HG03460 (cell line): ENCODE data around the gene MYO7A.

Experiments used
- ATAC-seq: cut with Tn5 transposase; IDR thresholded peaks from one replicate; pipeline ENCODE4 v1.9.1; 2021; ENCODE audit not compliant: unreplicated experiment

Gene MYO7A

GRCh38 chr11:77144857-77145428 is 16.9 kb downstream of the MYO7A start:
- no peak for ATAC-seq

DNA sequence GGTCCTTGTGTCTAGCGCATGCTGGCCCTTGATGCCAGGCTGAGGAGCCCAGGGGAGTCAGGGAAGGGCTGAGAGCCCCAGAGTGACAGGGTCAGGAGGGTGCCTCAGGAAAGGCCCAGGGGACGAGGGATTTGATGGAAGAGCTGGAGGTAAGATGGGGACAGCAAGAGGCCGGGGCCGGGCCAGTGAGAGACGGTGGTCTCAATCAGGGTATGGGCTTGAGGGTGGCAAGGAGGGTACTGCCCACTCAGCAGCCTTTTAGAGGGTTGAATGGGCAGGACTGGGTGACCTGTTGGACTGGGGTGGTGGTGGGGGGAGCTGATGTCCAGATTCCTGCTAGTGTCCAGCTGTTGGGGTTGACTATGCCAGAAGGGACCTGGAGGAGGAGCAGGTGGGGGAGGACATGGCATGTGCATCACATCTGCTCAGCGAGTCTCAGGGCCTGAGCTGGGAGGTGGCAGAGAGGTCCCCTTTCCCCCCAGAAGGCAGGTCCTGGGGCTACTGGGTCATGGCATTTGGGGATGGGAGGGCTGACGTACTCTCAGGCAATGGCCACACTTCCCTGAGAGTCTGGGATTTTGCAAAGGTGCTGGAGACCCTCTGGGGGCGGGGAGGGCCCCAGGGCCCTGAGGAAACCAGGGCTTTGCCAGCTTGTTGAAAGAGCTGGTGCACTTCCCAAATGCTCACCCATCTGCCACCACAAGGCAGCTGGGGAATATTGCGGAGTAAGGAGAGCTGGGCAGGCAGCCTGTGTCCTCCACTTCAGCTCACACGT is 18.4 kb downstream of the MYO7A start:
- ATAC-seq, result no peak

DNA sequence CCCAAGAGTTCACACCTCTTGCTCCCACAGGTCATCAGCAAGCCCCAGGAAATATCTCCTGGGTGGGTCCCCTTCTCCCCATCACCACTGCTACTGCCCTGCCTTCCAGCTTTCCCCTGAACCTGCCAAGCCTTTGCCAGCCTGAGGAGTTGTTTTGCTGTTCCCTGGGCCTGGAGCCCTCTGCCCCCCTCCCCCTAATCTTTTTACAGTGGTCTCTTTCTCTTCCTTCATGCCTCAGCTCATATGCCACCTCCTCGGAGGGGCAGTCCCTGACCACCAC is 18.9 kb downstream of the MYO7A start:
- no peak for ATAC-seq

- no peak for ATAC-seq
Observed at GRCh38 chr11:77147668-77148321, 19.7 kb downstream of the MYO7A start.

- no peak for ATAC-seq
Observed at GRCh38 chr11:77148963-77149715, 21.1 kb downstream of the MYO7A start.

- ATAC-seq, result no peak
Observed at GRCh38 chr11:77149716-77150392, 21.8 kb downstream of the MYO7A start.

- ATAC-seq, result no peak
Observed at GRCh38 chr11:77150836-77151235, 22.8 kb downstream of the MYO7A start.

DNA sequence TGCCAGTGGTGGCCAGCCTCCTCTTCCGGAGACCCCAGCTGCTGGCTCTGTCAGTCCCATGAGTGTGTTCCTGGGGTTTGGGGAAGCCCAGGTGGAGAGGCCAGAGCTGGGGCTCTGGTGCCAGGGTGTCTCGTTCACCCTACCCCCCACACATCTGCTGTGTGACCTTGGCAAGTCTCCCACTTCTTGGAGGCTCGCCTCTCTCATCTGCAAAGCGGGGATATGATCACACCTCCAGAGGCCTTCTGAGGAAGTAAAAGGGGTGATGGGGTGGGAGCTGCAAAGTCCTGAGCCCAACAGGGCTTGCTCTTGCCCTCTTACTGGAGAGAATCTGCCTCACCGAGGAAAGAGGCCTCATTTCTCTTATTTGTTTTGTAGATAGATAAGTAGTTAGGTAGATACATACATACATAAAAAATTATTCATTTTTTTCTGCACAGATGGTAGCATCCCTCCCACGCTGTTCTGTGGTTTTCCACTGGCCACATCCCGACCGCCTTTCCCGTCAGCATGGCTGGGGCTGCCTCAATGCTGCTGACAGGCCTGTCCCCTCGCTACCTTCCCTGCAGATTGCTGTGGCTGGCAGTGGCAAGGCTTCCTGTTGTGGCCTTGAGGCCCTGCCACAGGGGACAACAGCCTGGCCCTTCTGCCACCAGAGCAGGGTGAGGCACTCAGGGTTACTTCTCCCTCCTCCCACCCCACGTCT is 23.9 kb downstream of the MYO7A start:
- ATAC-seq, result no peak

- ATAC-seq, result no peak
Observed at GRCh38 chr11:77152846-77153245, 24.8 kb downstream of the MYO7A start.

- no peak for ATAC-seq
Observed at GRCh38 chr11:77153276-77154185, 25.5 kb downstream of the MYO7A start.

DNA sequence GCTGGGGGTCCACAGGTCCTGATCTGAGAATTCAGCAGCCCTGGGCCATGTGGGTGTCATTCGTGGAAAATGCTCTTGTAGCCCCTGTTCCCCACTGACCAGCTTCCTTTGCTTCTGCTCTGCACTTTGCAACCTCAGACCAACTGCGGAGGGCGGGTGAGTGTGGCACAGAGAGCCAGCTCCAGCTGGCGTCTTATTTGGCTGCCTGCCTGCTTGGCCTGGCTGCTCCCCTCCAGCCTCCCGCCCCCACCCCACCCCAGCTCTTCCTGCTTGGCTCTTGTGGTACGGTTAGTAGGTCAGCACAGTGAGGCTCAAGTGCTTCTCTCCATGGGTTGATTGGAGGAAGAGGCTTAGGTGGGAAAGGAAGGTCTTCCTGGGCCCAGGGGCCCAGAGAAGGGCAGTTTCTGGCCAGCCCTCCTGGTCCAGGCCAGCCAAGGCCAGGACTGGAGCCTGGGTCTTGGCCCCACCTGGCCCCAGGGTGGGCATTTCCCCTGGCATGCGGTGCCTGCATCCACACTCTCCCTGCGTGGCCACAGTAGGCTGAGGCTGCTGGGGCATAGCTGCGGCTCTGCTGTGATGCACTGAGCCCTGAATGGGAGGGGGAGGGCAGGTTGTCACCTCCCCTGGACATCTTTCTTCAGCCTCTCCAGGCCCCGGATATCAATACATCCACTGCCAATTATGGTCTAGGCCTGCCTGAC is 26.5 kb downstream of the MYO7A start:
- ATAC-seq, result no peak

DNA sequence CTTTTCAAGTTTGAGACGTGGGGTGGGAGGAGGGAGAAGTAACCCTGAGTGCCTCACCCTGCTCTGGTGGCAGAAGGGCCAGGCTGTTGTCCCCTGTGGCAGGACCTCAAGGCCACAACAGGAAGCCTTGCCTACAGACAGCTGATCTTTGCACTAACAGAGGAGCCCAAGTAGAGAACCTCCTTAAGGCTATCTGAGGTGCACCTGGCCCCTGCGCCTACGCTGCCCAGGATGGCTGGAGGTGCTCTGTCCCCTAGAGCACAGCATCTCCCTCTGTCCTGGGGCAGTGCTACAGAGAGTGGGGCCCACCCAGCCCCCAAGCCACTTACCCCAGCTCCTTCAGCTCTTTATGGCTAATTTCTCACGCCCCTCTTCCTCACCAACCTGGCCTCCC is 27.0 kb downstream of the MYO7A start:
- no peak for ATAC-seq

- no peak for ATAC-seq
Observed at GRCh38 chr11:77155556-77156130, 27.6 kb downstream of the MYO7A start.

GRCh38 chr11:77156396-77157195 is 28.6 kb downstream of the MYO7A start:
- ATAC-seq, result no peak

DNA sequence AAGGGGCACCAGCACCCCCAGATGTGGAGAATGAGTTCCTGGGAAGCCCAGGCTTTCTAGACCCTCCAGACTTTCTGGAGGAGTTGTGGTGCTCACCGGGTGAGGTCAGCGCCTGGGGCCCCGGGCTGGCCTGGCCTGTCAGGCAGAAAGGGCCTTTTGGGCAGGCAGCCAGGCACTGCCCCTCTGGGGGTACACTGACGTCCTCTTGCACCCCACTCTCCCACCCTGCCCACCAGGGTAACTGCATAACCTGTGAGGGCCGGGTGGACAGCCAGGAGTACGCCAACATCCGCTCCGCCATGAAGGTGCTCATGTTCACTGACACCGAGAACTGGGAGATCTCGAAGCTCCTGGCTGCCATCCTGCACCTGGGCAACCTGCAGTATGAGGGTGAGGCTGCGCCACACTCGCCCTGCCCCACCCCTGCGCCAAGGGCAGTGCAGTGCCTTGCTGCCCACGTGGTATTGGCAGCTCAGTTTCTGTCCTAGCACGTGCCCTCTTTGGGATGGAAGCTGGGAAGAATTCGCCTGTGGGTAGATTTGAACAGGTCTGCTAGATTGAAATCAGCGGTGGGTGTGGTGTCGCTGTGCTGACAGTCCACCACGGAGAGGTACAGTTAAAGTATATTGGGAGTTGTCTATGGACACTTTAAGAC is 30.1 kb downstream of the MYO7A start:
- no peak for ATAC-seq

GRCh38 chr11:77159219-77159936 is 31.3 kb downstream of the MYO7A start:
- no peak for ATAC-seq
